NCI-H345 treated with DMSO at 0.1 percent for 48 hours (cell line): ENCODE measurements around the gene SPAG5.

Experiments used
- DNase-seq: peaks from one replicate; lab custom pipeline; 2025; ENCODE audit not compliant: unreplicated experiment; lab: John Stamatoyannopoulos, UW

The SPAG5 gene

GRCh38 chr17:28547623-28548416, 51.0 kb downstream of the SPAG5 start:
- no peak for DNase-seq

DNA sequence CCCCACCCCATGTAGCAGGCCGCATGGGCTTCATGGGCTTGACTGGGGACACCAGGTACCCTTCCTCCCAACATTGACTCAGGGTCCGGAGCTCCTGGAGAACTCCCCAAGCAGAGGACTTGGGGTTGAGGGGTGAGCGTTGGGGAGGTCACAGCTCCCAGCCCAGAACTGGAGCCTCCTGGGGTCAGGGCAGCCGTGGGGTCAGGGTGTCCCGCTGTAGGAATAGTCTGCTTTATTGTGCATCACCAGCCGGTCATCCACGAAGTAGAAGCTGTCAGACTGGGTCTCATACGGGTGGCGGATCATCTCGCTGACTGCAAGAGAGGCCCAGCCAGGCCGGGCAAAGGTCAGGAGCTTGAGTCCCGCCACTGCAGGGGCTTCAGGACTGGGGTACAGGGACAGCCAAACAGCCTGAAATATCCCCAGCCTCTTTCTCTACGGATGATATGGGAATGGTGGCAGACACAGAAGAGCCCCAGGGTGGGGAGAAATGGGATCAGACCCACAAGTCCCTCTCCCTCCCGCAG, 51.7 kb downstream of the SPAG5 start:
- no peak for DNase-seq

DNA sequence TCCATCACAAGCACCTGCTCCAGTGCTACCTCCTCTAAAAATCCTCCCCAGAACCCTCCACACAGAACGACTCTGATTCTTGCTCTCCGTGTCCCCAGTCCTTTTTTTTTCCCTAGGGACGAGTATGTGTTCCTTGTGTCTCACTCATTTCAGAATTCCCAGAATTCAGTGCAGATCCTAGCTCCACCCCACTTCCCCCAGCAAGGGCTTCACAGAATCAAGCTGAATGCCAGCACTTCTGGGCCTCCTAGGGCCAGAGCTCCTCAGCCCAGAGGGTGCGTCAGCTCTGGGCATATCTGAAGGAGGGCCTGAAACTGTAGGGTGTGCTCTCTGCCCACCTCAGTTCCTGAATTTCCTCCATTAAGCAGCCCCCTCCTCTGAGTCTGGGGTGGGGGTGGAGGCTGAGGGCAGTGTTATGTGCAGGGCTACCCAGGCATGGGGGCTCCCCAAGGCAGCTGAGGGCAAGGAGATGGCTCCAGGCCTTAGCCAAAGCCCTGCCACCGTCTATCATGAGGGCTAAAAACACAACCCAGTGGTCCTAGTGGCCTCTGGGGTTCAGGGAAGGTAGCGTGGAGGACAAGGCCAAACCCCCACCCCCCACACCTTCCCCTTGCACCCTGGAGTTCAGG, 52.9 kb downstream of the SPAG5 start:
- DNase-seq: no peak

DNA sequence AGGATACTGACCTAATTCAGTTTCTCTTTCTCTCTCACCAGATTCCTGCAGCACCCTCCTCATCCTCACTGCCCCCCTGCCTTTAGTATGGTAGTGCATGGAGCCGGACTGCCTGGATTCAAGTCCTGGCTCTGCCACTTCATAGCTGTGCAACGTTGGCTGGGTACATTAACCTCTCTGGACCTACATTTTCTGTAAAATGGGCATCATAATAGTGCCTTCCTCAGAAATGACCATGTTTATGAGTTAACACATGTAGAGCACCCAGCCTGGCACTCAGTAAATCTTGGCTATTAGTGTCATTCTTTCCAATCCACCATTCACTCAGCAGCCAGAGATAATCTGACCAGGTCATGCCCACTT, 53.7 kb downstream of the SPAG5 start:
- DNase-seq: no peak

- no peak for DNase-seq
Measured at GRCh38 chr17:28544402-28545140, 54.3 kb downstream of the SPAG5 start.

- no peak for DNase-seq
Measured at GRCh38 chr17:28541439-28541838, 57.4 kb downstream of the SPAG5 start.

- DNase-seq: no peak
Measured at GRCh38 chr17:28540231-28540630, 58.6 kb downstream of the SPAG5 start.

DNA sequence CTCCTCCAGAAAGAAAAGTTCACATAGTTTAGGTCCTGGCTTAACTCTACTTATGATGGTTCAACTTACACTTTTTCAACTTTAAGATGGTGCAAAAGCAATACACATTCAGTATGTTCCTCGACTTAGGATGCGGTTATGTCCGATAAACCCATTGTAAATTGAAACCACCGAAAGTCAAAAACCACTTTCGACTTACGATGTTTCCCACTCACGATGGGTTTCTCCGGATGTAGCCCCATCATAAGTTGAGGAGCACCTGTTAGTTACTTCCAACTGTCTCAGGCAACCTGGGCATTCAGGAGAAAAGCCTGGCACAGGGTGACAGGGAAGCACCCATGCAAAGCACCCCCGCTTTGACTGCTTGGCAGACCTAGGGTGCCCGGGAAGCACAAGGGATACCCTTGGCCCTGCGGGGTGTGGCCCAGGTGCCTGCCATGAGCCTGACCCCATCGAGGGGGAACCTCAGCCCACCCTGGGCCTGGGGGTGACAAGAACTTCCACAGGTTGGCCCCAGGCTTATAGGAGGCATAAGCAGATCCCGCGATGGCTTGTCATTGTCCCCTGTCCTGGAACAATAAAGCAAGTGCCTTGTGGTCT, 60.4 kb downstream of the SPAG5 start:
- no peak for DNase-seq

- no peak for DNase-seq
Measured at GRCh38 chr17:28537219-28537610, 61.6 kb downstream of the SPAG5 start.

- DNase-seq: no peak
Measured at GRCh38 chr17:28536532-28537218, 62.1 kb downstream of the SPAG5 start.

GRCh38 chr17:28534740-28535375, 64.0 kb downstream of the SPAG5 start:
- DNase-seq: no peak

DNA sequence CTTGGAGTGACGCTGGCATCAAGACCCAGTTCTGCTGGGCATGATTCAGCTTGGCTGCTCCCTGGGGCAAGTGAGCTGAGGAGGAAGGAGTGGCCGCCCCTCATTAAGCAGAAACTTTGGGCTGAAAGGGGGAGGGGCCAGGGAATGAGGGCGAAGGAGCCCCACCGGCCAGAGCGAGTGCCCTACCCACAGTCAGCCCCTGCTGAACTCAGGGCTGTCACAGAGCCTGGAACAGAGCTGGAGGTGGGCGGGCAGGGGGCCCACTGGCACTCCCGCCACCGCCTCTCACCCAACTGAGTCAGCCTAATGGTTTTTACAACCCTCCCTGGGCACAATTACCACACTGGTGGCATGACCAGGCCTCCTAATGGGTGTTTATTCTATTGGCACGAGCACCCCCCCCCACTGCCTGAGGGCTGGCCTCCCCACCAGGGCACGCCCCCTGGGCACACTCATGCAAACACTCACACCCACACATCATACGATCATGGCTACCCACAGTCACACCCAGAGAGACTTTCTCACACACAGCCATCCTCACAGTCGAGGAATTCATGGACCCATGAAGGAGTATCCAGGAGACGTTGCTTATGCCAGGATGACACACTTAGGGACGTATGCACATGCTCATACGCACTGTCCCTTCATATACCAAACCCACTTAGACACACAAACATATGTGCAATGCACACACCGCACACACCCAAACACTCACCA, 65.6 kb downstream of the SPAG5 start:
- DNase-seq: no peak

- DNase-seq: no peak
Measured at GRCh38 chr17:28532050-28532960, 66.5 kb downstream of the SPAG5 start.

DNA sequence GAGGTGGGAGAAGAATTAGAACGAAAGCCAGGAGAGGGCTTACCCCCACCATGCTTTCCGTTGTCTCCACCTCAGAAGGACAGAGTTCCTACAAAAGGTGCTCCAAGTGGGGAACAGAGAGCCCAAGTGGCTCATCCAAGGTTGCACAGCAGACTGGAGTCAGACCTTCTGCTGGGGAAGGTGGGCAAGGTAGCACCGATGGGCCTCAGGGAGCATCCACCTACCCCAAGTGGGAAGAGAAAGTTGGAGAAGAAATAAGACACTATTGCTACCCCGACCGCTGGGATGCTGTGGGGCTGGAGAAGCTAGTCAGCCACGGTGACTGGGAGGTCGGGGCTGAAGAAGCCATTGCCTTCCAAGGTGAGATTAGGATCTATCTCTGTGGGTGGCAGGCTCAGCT, 67.9 kb downstream of the SPAG5 start:
- DNase-seq: no peak

DNA sequence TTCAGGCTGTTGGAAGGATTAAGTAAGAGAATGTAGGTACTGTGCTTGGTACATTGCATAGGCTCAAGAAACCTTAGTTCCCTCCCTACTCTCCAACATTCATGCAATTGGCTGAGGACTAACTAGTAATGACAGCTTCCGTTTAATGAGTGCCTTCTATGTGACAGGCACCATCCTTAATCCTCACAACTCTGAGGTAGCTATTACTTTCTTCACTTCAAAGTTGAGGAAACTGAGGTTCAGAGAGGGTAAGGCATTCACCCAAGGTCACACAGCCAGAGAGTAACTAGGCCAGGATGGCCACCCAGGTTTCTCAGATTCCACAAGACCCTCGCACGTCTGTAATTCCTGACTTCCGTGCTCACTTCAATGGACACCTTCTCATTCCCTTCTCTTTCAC, 68.6 kb downstream of the SPAG5 start:
- DNase-seq: no peak

DNA sequence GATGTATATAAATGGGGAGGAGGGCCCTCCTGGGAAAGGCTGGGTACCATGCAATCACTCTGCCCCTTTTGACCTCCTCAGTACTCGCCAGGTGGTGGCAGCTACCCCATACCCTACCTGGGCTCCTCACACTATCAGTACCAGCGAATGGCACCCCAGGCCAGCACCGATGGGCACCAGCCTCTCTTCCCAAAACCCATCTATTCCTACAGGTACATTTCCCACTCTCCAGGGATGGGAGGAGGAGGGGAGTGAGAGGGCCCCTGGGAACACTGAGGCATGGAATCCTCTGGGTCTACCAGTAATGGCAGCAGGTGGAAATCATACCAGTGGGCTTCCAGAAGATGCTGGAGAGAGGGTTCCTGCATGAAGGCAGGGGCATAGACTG, 69.8 kb downstream of the SPAG5 start:
- no peak for DNase-seq

DNA sequence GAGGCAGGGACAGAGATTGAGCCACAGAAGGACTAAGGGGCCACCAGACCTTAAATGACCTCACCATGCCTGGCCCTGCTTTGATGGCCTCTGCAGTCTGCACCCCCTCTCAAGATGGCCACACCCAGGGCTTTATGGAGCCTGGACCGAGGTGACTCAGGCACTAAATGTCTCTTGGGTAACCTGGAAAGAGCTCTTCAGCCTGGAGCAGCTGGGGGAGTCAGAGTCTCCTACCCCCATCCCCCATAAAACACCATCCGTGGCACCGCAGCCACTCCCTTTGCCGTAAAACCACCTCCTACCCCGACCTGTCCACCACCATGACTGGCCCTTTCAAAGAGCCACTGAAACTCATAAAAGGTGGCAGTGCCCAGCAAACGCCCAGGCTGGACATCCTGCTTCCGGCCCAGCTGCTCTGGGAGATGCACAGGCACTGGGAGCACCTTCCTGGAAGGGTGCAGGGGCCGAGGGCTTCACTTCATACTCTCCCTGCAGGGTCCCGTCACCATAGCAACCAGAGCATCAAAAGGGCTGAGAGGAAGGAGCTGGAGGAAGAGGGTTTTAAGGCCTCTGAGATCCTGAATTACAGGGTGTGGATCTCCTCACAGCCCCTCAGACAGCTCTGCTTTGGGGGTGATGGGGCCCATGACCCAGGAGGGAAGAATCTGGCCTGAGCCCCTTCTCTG, 70.4 kb downstream of the SPAG5 start:
- DNase-seq: no peak

DNA sequence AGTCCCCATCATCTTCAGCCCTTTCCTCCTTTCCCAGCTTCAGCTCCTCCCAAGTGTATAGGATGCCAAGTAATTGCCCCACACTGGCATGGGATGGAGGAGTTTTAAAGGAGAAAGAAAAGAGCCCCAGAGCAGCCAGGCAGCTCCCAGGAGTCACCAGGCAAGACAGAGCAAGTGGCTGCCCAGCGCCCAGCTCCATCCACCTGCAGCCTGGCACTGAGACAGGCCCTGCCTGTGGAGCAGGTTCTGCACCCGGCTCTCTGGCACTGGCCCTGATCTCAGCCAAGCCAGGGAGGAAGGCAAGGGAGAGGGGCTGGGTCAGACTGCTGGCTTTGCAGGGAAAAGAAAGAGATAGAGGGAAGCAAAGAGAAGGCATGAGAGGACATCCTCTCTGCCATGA, 71.0 kb downstream of the SPAG5 start:
- DNase-seq: no peak
